ENCODE data around the gene SERTAD3.

GRCh38 chr19:40407714-40408597, 36.2 kb downstream of the SERTAD3 start:
- TF ChIP-seq POLR2A (IDR thresholded peaks at IDR 0.05) (no peak), POLR2AphosphoS5 (IDR thresholded peaks at IDR 0.05) (no peak)
